Measurements from ENCODE around the gene DNAH17.

The DNAH17 gene

DNA sequence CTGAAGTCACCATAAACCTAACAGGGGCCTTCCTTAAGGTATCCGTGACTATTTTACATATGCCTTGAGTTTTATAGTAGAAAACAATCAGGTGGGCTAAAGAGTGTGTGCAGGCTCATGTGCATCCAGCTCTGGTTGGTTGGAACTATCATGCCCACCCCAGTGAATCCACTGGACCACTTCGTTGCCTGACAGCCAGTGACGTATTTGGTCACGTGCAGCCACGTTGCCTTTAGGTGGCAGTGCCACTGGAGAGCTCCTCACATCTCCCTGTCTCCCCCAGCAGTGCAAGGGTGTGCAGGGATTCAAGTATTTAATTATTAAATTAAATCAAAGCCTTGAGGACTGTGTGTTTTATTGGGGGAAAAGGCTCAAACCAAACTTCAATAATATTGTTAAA, 42.1 kb upstream of the DNAH17 start:
- TF ChIP-seq, protein P1, sequence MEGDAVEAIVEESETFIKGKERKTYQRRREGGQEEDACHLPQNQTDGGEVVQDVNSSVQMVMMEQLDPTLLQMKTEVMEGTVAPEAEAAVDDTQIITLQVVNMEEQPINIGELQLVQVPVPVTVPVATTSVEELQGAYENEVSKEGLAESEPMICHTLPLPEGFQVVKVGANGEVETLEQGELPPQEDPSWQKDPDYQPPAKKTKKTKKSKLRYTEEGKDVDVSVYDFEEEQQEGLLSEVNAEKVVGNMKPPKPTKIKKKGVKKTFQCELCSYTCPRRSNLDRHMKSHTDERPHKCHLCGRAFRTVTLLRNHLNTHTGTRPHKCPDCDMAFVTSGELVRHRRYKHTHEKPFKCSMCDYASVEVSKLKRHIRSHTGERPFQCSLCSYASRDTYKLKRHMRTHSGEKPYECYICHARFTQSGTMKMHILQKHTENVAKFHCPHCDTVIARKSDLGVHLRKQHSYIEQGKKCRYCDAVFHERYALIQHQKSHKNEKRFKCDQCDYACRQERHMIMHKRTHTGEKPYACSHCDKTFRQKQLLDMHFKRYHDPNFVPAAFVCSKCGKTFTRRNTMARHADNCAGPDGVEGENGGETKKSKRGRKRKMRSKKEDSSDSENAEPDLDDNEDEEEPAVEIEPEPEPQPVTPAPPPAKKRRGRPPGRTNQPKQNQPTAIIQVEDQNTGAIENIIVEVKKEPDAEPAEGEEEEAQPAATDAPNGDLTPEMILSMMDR (conservative IDR thresholded peaks at IDR 0.05; ENCODE audit: low read depth, low read length): no peak
- DNase-seq (ENCODE audit: low read depth): no peak
- no peak overlapping the region for H3K4me3 ChIP-seq (ENCODE audit: low read depth, low read length)

DNA sequence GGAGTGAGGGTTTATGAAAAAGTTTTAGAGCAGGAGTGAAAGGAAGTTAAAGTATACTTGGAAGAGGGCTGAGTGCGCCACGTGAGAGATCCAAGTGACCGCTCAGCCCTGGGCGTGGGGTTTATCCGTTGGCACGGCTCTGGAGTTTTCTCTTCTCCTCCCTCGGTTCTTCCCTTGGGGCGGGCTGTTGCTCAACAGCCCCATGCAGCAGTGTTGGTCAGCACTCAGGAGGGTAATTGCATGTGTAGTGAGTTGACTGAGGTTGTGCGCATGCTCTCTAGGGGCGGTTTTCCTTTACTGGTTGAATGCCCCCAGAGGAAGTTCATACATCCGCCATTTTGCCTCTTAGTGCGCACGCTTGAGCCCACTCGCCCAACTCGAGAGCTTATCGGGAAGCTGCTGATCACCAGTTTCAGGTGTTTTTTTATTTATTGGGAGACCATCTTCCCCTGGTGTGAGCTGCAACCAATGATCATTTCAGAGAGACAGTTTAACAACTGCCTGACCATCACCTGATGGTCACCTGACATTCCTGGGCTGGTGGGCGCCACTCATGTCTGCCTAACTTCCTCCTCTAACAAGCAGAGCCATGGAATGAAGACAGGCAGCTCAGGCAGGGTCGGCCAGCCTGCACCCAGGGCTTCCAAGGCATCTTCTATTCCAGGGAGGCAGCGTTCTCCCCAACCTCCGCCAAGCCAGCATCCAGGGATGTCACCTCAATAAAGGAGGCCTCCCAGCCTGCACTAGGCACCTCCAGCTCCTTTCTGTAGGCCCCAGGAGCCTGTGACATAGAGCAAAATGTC, 41.3 kb upstream of the DNAH17 start:
- no peak overlapping the region for H3K4me3 ChIP-seq (ENCODE audit: low read depth, low read length)
- DNase-seq (ENCODE audit: low read depth): no peak
- TF ChIP-seq, protein P1 (conservative IDR thresholded peaks at IDR 0.05; ENCODE audit: low read depth, low read length): no peak

DNA sequence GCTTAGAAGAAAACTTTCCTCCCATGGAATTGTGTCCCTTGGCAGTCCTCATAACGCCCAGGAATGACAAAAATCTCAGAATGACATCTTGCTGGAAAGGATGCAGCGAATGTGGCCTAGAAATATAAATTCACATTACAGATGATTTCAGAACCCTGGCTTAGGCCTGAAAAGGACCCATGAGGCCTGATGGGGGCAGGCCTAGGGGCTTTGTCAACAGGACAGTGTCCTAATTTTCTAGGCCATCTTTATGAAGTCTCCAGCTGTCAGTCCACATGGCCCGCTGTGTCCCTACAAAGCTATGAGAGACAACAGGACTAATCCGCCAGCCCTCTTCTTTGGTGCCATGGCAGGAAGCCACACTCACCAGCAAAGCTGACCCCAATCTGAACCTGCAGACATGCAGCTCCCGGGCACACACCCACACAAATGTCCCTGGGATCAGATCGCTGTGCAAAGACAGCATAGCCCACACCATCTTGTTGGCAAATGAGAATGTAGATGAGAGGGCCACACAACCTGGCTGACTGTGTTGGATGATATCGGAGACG, 40.4 kb upstream of the DNAH17 start:
- TF ChIP-seq, protein P1 (conservative IDR thresholded peaks at IDR 0.05; ENCODE audit: low read depth, low read length): no peak

DNA sequence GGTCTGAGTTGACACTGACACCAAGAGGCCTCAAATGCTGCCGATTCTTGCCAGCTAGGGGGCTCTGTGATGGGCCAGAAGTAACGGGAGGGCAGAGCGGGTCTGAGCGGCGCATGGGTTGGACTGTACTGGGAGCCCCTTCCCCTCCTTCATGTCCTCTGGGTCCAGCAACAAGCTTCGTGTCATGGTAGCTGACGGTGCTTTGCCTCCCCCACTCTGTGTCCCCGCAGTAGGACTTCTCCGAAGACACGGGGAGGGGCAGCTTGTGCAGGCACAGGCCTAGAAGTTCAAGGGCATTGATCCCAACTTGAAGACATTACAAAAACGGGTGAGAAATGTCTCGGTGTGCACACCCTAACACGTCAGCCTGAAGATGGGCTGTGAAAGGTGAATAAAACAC, 39.8 kb upstream of the DNAH17 start:
- H3K4me3 ChIP-seq (ENCODE audit: low read depth, low read length): no peak overlapping the region
- DNase-seq (ENCODE audit: low read depth): no peak
- TF ChIP-seq, protein P1 (conservative IDR thresholded peaks at IDR 0.05; ENCODE audit: low read depth, low read length): no peak

More for the DNA sequence above, 40.4 kb upstream of the DNAH17 start:
- no peak overlapping the region for H3K4me3 ChIP-seq (ENCODE audit: low read depth, low read length)
- DNase-seq (ENCODE audit: low read depth): no peak

DNA sequence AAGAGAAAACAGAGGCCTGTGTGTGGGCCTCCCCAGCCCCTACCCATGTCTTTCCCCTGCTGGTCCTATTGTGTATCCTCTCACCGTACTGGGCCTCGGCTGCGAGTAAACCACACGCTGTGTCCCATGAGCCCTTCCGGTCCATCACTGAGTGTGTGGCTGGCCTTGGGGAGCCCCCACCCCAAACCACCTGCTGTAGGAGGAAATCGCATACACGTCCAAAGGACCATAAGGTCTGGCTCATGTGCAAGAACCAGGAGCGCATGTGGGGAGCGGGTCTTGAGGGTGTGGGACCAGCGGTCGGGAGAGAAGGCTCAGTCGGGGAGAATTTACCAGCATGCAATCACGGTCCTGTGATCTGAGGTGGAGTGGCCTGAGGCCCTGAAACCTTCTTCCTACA, 38.4 kb upstream of the DNAH17 start:
- DNase-seq (ENCODE audit: low read depth): no peak
- TF ChIP-seq, protein P1 (conservative IDR thresholded peaks at IDR 0.05; ENCODE audit: low read depth, low read length): no peak

DNA sequence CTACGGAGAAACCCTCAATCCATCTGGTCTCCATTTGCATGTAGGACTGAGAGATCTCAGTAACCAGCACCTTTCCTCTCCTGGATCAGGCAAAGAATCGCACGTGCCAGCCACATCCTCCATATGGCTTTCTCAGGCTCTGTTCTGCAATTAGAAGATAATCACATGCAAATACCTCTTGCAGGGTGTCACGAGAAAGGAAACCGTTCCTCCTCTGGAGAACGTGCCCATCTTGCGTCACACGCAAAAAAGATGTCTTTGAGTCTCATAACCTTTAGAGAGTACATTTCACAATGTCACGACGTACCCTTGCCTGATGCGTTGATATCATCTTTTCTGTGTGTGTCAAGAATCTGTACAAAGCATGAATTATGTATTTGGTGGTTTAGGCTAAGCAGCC, 36.2 kb upstream of the DNAH17 start:
- no peak overlapping the region for H3K4me3 ChIP-seq (ENCODE audit: low read depth, low read length)
- TF ChIP-seq, protein P1 (conservative IDR thresholded peaks at IDR 0.05; ENCODE audit: low read depth, low read length): no peak
- no peak for DNase-seq (ENCODE audit: low read depth)

More for the DNA sequence above, 38.4 kb upstream of the DNAH17 start:
- H3K4me3 ChIP-seq (ENCODE audit: low read depth, low read length): no peak overlapping the region

DNA sequence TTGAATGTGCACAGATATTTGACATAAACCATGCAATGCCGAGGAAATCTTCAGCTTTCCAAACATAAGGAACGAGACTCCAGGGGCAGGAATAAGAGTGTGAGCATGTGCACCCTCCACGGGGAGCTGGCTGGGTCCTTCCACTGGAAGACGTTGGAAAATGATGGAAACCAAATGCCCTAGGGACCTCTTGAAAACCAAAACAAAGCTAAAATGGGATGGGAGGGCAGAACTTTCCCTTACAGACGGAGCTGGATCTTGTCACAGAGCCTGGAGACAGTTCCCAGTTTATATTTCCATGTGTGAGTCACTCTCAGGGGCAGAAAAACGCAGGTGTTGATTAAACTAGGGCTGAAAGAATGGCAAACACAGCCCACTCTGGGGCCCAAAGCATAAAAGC, 34.4 kb upstream of the DNAH17 start:
- TF ChIP-seq, protein P1 (conservative IDR thresholded peaks at IDR 0.05; ENCODE audit: low read depth, low read length): no peak
- DNase-seq (ENCODE audit: low read depth): no peak
- H3K4me3 ChIP-seq (ENCODE audit: low read depth, low read length): no peak overlapping the region

Data from choroid plexus epithelial cell (primary cell).